Activated gamma-delta T cell (primary cell): ENCODE results near the gene PCYT1A.

ENCODE experiments used
- DNase-seq: peaks from one replicate; lab custom pipeline; 2025; lab: John Stamatoyannopoulos, UW

Gene PCYT1A

GRCh38 chr3:196287090-196287439 is 461 bp downstream of the PCYT1A start:
- DNase-seq = no peak

- DNase-seq = no peak
Measured at GRCh38 chr3:196284396-196284795, 3.1 kb downstream of the PCYT1A start.

- DNase-seq = no peak
Measured at GRCh38 chr3:196281962-196282361, 5.6 kb downstream of the PCYT1A start.

- no peak for DNase-seq
Measured at GRCh38 chr3:196280689-196281440, 6.7 kb downstream of the PCYT1A start.

GRCh38 chr3:196275126-196275525 is 12.4 kb downstream of the PCYT1A start:
- no peak for DNase-seq

- no peak for DNase-seq
Measured at GRCh38 chr3:196274585-196274984, 12.9 kb downstream of the PCYT1A start.

GRCh38 chr3:196273655-196274054 is 13.9 kb downstream of the PCYT1A start:
- DNase-seq = no peak

GRCh38 chr3:196272826-196273225 is 14.7 kb downstream of the PCYT1A start:
- no peak for DNase-seq

- no peak for DNase-seq
Measured at GRCh38 chr3:196270499-196270898, 17.0 kb downstream of the PCYT1A start.

- DNase-seq = no peak
Measured at GRCh38 chr3:196268284-196269163, 19.0 kb downstream of the PCYT1A start.

- no peak for DNase-seq
Measured at GRCh38 chr3:196263819-196264218, 23.7 kb downstream of the PCYT1A start.

- no peak for DNase-seq
Measured at GRCh38 chr3:196260784-196261183, 26.7 kb downstream of the PCYT1A start.

GRCh38 chr3:196255776-196256175 is 31.8 kb downstream of the PCYT1A start:
- no peak for DNase-seq

- no peak for DNase-seq
Measured at GRCh38 chr3:196254376-196255283, 32.9 kb downstream of the PCYT1A start.

- no peak for DNase-seq
Measured at GRCh38 chr3:196251918-196252317, 35.6 kb downstream of the PCYT1A start.

- no peak for DNase-seq
Measured at GRCh38 chr3:196246612-196247308, 40.8 kb downstream of the PCYT1A start.

GRCh38 chr3:196244166-196244565 is 43.4 kb downstream of the PCYT1A start:
- peak; percentile 17 for DNase-seq

GRCh38 chr3:196241704-196242103 is 45.8 kb downstream of the PCYT1A start:
- DNase-seq = no peak

GRCh38 chr3:196240424-196240823 is 47.1 kb downstream of the PCYT1A start:
- no peak for DNase-seq

GRCh38 chr3:196238612-196239560 is 48.6 kb downstream of the PCYT1A start:
- no peak for DNase-seq
